A549 treated with ZK216348 at 1 μM for 4 hours (cell line): ENCODE data around the gene ZFYVE19. TPM values are rescaled to one million over a fixed set of nuclear protein-coding genes. Genes with fewer than 3 reads are reported as not detected.

ENCODE experiments used
- total RNA-seq: library from RNA; stranded (reverse); fragments of 200-300 nt; extraction: Qiagen RNA extraction; gene quantifications from 5 replicates; pipeline ENCODE4 v1.2.3, GENCODE V29; 2022; ENCODE audit warnings: low read depth

The ZFYVE19 gene, protein sequence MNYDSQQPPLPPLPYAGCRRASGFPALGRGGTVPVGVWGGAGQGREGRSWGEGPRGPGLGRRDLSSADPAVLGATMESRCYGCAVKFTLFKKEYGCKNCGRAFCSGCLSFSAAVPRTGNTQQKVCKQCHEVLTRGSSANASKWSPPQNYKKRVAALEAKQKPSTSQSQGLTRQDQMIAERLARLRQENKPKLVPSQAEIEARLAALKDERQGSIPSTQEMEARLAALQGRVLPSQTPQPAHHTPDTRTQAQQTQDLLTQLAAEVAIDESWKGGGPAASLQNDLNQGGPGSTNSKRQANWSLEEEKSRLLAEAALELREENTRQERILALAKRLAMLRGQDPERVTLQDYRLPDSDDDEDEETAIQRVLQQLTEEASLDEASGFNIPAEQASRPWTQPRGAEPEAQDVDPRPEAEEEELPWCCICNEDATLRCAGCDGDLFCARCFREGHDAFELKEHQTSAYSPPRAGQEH
- 11.6 to 20.5 TPM (median 16.4 TPM) in 5 replicates for total RNA-seq

DNA sequence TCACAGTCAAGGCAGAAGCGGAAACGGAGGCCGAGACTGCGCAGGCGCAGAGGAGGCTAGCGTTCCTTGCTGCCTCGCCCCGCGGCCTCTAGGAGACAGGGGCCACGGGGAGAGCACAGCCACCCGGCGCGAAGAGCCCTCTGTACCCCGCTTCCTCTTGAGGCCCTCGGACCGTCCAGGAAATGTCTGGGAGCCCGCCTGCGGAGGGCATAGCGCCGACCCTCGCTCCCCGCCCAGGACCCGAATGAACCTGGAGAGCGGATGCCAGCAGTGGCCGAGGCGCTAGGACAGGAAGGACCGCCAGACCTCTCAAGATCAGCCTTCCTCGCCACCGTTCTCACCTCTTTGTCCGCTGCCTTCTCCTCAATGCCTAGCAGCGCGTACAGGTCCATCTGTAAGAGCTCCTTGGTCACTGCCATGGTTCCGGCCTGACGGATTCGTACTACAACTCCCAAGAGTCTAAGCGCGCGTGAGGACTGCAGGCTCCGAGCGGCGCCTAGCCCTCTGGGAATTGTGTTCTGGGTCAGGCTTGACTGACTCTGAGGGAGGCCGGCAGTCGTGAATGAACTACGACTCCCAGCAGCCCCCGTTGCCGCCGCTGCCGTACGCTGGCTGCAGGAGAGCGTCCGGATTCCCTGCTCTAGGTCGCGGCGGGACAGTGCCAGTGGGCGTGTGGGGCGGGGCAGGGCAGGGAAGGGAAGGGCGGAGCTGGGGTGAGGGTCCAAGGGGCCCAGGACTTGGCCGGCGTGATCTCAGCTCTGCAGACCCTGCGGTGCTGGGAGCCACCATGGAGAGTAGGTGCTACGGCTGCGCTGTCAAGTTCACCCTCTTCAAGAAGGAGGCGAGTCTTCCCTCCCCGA, at the start of gene ZFYVE19, which contains the start of gene DNAJC17:
Gene ZFYVE19, plus strand, starts transcription at position 62 of the 860 bp plus-strand sequence. Its CDS starts 501 bp downstream, at position 563.
Gene DNAJC17, minus strand, starts transcription at position 446 of the 860 bp plus-strand sequence. Its CDS starts 27 bp downstream, at position 419.

DNA sequence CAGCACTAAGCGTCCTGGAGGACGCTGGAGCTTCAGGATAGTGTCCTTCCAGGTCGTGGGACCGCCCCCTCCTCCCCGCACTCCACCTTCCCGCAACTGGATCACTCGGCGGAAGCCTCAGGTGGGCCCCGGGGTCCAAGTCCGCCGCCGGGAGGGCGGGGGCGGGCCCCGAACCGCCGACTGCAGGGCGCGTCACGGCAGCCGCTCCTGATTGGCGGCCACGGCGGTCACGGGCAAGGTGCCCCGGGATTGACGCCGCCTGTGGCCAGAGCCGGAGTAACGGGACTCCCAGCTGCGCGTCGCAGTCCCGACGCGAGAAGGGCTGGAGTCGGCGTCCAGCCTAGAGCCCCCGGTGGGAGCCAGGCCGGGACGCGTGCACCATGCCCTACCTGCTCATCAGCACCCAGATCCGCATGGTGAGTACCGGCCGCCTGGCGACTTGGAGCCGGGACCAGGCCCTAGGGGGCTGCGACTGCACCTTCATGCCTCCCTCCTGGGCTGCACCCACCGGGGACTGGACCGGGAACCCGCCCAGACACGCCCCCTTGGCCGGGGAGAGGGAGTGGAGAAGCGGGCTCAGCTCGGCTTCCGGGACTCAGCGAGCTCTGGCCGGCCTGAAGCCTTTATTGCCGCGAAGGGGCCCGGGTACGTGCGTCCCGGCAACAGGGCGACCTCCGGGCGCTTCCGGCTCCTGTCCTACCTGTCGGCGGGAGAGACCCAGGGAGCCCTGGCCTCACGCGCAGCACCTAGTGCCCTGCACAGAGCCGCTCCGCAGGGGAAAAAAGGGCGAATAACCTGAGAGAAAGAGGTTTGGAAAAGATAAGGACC, 42.9 kb upstream of the ZFYVE19 start, which contains the start of gene GCHFR:
Gene GCHFR, plus strand, starts transcription at position 268 of the 828 bp plus-strand sequence. Its CDS starts 113 bp downstream, at position 381.

DNA sequence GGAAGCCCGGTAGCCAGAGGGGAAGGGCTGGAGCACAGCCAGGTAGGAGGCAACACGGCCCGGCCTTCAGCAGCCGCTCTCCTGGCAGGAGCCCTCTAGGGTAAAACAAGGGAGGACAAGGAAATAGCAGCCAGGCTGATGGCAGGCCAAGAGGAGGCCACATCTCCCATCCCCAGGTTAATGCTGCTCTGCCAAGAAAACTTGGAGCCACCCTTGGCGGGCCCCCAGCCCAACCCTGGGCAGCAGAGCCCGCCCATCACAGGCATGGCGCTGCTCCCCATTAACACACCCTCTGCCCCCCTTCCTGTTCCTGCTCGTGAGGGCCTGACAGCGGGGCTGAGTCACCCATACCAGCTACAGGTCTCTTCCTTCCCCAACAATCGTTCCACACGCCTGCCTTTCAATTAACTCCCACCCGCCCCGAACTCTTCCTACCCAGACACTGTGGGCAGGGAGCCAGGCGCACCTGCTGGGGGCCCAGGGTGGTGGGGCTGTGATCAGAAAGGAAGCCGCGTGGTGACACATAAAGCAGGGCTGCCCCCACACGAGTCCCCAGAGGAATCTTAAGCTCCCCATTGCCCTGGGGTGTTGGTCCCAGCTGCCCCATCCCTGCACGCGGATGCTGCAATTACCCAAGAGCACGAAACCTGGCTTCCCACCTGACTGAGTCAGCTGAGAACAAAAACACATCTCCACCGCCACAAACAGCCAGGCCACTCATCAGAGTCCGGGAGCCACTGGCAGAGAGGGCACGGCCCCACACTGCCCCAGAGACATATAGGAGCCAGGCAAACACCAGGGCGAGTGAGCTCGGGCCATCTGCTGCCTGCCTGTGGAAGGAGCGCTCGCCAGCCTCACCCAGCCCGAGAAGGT, 37.4 kb upstream of the ZFYVE19 start, which contains the start of gene C15orf62:
Gene C15orf62, plus strand, starts transcription at position 707 of the 873 bp plus-strand sequence. CDS start 516 bp downstream, outside the sequence.

DNA sequence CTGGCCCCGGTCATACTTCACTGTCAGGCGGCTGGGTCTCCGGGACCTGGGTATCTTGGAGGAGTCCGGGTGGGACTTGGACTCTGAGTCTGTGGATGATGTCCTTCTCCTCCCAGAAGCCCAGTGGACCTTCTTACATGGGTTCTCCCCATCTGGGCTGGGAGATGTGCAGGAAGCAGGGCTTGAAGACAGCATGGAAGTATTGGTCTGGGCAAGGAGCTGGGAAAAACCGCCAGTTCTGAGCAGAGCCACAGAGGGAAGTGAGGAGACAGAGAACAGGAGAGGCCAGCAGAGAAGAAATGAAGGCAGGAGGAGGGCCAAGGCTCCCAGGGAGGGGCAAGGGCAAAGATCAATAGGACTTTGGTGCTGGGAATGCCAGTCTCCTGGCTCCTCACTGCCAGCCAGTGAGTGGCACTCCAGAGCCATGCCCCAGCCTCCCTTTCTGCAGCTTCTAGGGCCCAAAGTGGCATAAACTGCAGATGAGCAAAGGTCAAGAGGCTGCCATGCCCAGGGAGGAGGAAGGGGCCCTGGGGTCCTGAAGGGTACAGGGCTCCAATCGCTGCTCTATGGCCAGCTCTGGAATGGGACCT, 21.7 kb downstream of the ZFYVE19 start, which contains the start of gene PPP1R14D:
Gene PPP1R14D, minus strand, starts transcription at position 262 of the 590 bp plus-strand sequence. Its CDS starts 67 bp downstream, at position 195.

DNA sequence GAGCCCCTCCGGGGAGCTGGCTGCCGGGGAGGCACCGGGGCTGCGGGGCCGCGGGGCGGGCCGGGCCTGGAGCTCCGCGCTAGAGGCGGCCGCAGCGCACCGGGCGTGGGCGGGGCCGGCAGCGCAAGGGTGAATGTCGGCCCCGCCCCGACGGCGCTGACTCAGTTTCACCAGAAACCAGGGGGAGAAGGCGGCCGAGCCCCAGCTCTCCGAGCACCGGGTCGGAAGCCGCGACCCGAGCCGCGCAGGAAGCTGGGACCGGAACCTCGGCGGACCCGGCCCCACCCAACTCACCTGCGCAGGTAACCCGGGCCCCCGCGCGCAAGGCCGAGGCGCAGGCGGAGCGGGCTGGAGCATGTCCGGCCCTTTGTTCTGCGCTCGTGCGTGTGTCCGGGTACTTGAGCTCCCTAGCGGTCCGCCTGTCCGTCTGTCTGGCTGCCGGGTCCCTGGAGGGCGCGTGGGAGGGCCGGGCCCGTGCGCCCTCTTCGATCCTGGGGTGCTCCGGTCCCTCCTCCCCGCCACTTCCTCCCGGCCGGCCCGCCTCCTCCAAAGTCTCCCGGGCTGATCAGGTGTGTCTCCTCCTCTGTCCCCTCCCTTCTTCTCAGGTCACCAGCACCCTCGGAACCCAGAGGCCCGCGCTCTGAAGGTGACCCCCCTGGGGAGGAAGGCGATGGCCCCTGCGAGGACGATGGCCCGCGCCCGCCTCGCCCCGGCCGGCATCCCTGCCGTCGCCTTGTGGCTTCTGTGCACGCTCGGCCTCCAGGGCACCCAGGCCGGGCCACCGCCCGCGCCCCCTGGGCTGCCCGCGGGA, 37.2 kb downstream of the ZFYVE19 start, which contains the start of gene SPINT1:
Gene SPINT1, plus strand, starts transcription at position 164 of the 811 bp plus-strand sequence. Its CDS starts 507 bp downstream, at position 671.

Other genes starting within 250 kb of the ZFYVE19 start
- 14.5 to 27.4 TPM (median 16.9 TPM) in 5 replicates for gene CCDC32, start 242.0 kb upstream of the ZFYVE19 start, total RNA-seq
- gene RPUSD2, start 237.8 kb upstream of the ZFYVE19 start, total RNA-seq = 13.2 to 16.3 TPM (median 15.1 TPM) in 5 replicates
- 3.8 to 8.3 TPM (median 6.8 TPM) in 5 replicates for gene KNL1, start 212.8 kb upstream of the ZFYVE19 start, total RNA-seq
- 17.8 to 23.9 TPM (median 18.4 TPM) in 5 replicates for gene RAD51, start 111.9 kb upstream of the ZFYVE19 start, total RNA-seq
- gene RMDN3, start 51.8 kb upstream of the ZFYVE19 start, total RNA-seq = 19.7 to 24.4 TPM (median 23.3 TPM) in 5 replicates
- gene GCHFR, start 43.0 kb upstream of the ZFYVE19 start, total RNA-seq = 5.7 to 8.8 TPM (median 7.0 TPM) in 5 replicates
- 0.06 to 0.16 TPM (median 0.10 TPM) in 4 of 5 replicates, not detected in the other for gene C15orf62, start 37.1 kb upstream of the ZFYVE19 start, total RNA-seq
- gene DNAJC17, start 384 bp downstream of the ZFYVE19 start, total RNA-seq = 21.9 to 31.5 TPM (median 24.8 TPM) in 5 replicates
- gene PPP1R14D, start 21.6 kb downstream of the ZFYVE19 start, total RNA-seq = 0.24 to 0.41 TPM in 2 of 5 replicates, not detected in the others
- gene SPINT1, start 37.0 kb downstream of the ZFYVE19 start, total RNA-seq = 0.66 to 1.5 TPM (median 1.1 TPM) in 5 replicates
- 4.7 to 6.1 TPM (median 5.1 TPM) in 5 replicates for gene RHOV, start 67.1 kb downstream of the ZFYVE19 start, total RNA-seq
- 14.9 to 26.0 TPM (median 23.0 TPM) in 5 replicates for gene VPS18, start 87.4 kb downstream of the ZFYVE19 start, total RNA-seq
- 0.84 to 1.2 TPM (median 1.1 TPM) in 5 replicates for gene DLL4, start 122.3 kb downstream of the ZFYVE19 start, total RNA-seq
- 4.3 to 8.5 TPM (median 6.2 TPM) in 5 replicates for gene CHAC1, start 146.4 kb downstream of the ZFYVE19 start, total RNA-seq